GM21723 (cell line): ENCODE results near the gene LIAS.
A peak's percentile ranks its signal among the peaks of the same experiment; 100 is the strongest.
"Not testable (repeated sequence)": the region's sequence is repeated elsewhere in the genome, so short reads cannot be mapped to it uniquely, and the experiment has no call there.

Source experiments
- ATAC-seq: cut with Tn5 transposase; IDR thresholded peaks from one replicate; pipeline ENCODE4 v1.9.1; 2021; ENCODE audit warnings: mild to moderate bottlenecking, moderate library complexity; ENCODE audit not compliant: unreplicated experiment

Gene LIAS

DNA sequence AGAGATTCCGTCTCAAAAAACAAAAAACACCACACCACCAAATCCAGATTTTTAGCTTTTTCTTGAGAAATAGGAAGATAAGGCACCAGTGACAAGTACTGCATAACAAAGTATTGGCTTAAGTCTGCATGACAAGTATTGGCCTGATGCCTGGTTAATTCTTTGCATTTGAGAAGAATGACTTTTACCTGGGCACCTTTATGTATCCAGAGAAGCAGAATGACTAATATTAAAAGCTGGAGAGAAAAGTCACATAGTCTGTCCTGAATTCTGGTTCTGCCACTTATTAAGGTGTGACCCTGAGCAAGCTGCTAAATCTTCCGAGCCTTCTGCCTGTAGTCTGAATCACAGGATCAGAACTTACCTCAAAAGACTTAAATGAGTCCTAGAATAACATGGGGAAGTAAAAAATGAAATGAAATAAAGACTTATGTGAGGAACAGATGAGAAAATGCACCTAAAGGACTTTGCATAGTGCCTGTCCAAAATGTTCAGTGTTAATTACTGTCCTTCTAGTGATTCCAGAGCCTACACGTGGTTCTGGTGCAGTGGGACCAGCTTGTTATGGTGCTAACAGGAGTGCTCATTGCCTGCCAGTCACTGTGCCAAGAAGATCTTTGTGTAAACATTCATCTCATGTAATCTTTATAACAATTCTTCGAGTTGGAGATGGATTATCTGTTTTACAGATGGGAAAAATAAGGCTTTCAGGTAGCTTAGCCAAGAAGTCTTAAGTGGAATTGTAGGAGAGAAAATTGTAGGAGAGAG, 36.8 kb downstream of the LIAS start:
- ATAC-seq: no peak

- no peak for ATAC-seq
Measured at GRCh38 chr4:39497909-39498726, 39.3 kb downstream of the LIAS start.

DNA sequence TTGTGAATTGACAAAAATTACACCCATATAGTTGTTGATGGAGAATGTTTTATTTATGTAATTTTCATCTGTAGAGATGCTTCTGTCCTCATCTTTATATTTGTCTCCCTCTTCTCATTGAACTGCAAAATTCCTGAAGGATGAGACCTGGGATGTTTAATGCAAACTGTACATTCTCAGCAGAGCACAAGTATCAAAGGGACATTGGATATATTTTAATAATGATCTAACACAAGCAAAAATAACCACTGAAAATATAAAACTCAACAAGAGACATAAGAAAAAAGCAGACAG, 39.8 kb downstream of the LIAS start:
- no peak for ATAC-seq

- ATAC-seq: no peak
Measured at GRCh38 chr4:39502019-39502663, 43.3 kb downstream of the LIAS start.

- ATAC-seq: not testable (repeated sequence)
Measured at GRCh38 chr4:39502664-39503035, 43.8 kb downstream of the LIAS start.

GRCh38 chr4:39504538-39504937, 45.7 kb downstream of the LIAS start:
- ATAC-seq: no peak

DNA sequence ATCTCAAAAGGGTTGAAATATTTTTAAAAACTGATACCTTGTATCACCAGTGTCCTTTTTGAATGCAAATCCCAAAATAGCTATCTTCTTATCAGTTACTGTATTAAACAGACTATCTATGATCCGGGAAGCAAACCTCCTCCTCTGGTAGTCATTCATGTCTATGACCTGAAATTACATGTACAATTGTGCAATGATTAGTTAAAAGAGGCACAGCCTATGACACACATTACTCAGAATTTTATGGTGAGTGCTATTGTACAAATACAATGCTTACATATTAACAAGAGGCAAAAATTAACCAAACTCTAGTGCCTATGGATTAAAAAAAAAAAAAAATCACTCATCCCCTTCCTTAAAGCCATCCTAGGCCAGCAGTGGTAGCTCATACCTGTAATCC, 46.7 kb downstream of the LIAS start:
- ATAC-seq: no peak

DNA sequence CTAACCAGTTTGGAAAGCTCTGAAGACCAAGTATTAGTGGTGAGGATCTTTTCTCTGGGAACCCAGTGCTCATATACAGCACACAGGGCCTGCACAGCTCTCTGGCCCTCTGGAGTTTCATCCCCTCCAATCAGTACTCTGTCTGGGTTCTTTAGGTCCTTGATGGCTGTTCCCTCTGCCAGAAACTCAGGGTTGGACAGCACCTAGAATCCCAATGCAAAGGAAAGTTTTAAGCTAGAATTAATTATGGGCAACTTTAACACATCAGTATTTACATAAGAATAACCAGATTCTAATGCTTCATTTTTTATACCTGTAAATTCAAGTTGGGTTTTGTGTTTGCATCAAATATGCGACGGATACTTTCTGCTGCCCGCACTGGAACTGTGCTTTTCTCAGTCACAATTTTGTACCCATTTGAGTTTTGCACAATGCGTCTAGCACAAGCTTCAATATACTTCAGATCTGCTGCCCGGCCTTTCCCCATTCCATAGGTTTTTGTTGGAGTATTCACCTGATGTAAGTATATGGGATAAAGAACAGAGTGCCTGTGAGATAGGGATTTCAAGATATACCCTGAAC, 51.6 kb downstream of the LIAS start:
- ATAC-seq: no peak

GRCh38 chr4:39514266-39514665, 55.4 kb downstream of the LIAS start:
- ATAC-seq: not testable (repeated sequence)

GRCh38 chr4:39514888-39515401, 56.1 kb downstream of the LIAS start:
- no peak for ATAC-seq

DNA sequence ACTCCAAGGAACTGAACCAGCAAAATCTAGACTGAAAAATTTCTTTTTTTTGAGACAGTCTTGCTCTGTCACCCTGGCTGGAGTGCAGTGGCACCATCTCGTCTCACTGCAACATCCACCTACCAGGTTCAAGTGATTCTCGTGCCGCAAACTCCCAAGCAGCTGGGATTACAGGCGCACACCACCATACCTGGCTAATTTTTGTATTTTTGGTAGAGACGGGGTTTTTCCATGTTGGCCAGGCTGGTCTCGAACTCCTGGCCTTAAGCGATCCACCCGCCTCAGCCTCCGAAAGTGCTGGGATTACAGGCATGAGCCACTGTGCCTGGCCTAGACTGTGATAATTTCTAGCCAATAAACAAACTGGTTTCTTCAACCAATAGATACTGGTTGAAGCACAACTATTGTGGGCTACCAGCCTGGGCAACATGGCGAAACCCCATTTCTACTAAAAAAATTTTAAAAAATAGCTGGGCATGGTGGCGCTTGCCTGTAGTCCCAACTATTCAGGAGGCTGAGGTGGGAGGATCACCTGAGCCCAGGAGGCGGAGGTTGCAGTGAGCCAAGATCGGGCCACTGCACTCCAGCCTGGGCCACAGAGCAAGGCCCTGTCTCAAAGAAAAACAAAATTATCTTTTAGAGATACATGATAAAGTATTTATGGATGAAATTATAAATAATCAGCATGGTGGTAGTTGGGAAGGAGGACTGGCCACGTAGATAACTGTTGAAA, 57.0 kb downstream of the LIAS start:
- ATAC-seq: not testable (repeated sequence)

DNA sequence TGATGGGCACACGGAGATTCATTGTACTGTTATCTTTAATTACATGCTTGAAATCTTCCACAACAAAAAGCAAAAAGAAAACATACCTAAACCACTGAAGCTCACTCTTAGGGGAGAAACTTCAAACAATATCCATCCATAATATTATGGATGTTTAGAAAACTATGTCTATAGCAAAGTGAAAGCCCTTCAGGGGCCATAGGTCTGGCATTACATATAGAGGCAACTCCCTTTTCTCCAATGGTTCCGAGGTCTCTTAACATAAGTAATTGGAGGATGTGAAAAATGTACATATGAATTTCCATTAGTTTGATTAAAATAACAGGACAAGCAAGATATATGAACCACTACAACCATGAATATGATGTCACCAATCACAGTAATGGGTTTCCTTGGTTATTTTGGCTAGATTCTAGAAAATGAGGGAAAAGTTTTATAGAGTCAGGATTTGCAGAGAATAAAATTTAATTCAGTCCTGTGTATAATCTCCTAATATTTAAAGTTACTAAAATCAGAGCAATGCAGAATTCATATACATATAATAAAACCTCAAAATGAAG, 57.6 kb downstream of the LIAS start:
- no peak for ATAC-seq

DNA sequence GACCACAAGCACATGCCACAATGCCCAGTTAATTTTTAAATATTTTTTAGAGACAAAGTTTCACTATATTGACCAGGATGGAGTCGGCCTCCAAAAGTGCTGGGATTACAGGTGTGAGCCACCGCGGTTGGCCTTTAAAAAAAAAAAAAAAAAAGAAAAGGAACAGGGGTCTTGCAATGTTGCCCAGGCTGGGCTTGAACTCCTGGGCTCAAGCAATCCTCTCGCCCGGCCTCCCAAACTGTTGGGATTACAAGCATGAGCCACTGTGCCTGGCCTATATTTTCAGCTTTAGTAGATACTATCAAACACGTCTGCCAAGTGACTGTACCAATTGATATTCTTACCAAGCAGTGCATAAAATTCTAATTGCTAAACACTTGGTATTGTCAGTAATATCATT, 59.6 kb downstream of the LIAS start:
- ATAC-seq: no peak

DNA sequence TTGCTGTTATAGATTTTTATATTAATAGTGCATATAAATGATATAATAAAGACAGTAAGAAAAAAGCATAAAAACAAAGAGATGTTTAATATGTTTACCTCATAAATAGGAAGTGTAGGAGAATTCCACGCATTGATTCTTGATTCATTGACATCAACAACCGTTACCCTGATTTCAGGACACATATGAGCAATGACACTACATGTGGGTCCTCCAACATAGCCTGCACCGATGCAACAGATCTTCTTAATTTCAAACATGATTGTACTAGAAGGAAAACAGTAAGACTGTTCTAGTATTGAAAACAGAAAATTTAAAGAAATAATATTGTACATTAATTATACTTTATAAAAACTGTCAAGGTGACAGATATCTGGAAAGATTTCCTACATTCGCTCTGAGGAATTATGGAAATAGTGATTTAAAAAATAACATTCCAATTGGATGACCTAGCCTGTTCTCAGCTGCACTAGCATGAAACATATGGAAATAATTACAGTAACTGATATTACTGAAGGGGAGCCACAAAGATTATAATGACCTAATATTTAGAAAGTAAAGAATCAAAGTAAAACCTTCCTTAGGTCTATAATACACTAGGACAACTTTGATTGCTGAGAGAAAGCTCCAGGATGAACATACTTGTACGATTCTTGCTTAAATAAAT, 62.5 kb downstream of the LIAS start:
- no peak for ATAC-seq

- no peak for ATAC-seq
Measured at GRCh38 chr4:39522068-39522467, 63.2 kb downstream of the LIAS start.

GRCh38 chr4:39524161-39524957, 65.5 kb downstream of the LIAS start:
- no peak for ATAC-seq

DNA sequence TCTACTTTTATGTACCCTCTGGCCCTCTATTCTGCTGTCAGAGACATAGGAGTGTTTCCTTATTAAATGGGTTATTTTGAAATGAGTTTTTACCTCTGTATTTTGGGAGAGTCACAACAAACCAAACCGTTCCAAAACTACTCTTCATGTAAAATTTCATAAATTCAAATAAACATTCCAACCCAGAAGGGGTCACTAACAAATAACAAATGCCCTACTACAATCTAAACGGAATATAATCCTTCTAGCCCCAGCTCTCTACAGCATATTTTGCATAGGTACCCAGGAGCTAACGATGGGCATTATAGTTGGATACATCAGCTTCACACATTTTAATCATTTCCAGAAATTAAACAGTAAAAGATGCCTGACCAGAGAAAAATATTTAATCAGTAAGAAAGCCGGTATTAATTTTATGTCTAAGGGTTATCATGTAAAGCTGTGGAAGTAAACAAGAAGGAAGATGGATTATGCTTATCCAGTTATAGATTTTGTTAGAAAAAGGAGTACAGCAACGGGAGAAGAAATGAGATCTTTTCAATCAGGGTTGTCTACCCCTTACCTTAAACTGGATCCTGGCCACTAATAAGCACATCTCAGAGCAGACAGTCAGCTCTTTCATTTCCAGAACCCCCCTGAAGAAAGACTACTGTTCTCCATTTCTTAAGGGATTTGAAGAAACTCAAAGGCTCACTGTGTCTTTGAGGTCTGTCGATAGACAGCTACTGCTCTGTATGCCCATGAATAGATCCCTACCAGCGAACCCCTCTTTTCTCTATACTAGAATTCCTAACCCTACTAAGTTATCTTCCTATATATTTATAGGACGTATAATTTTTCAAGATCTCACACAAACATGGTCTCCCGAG, 67.2 kb downstream of the LIAS start:
- no peak for ATAC-seq

DNA sequence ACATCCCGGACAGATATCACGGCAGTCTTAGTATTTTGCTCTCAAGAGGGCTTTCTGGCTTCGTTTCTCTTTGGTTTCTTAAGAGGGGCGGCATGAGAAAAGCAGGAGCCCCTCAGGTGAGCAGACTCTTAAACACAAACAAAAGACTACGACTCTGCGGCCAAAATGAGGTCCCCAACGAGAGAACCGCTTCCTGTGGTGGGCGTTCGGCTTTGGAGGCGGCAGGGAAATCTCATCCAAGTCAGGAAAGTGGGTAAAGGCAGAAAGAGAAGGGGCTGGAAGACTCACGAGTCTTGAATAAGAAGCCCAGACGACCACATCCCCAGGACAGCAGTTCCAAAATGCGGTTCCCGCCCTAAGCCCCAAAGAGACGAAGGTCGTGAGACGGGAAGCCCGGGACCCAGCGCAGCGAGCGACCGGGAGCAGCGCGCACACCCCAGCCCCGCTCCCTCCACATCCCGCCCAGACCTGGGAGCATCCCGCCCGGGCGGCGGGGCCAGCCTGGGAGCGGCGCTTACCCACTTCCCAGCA, 68.0 kb downstream of the LIAS start:
- peak; percentile 28 for ATAC-seq
